ENCODE measurements around the gene SPDL1.

DNA sequence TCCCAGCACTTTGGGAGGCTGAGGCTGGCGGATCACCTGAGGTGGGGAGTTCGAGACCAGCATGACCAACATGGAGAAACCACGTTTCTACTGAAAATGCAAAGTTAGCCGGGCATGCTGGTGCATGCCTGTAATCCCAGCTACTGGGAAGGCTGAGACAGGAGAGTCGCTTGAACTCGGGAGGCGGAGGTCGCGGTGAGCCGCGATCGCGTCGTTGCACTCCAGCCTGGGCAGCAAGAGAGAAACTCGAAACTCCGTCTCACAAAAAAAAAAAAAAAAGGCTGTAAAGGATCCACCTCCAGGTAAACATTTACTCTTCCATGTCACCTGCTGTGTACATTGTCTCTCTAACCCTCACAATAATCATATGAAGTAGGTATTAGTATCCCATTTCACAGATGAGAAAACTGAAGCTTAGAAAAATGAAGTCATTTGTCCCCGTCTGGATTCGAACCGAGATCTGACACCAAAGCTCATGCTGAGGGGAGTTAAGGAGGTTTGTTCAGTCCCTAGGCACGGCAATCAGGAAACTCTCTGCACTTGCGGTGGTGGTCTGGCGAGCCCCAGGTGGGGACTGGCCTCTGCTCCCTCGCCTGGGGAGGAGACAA lies 53.0 kb downstream of the SPDL1 start:
- TF ChIP-seq, protein P1, sequence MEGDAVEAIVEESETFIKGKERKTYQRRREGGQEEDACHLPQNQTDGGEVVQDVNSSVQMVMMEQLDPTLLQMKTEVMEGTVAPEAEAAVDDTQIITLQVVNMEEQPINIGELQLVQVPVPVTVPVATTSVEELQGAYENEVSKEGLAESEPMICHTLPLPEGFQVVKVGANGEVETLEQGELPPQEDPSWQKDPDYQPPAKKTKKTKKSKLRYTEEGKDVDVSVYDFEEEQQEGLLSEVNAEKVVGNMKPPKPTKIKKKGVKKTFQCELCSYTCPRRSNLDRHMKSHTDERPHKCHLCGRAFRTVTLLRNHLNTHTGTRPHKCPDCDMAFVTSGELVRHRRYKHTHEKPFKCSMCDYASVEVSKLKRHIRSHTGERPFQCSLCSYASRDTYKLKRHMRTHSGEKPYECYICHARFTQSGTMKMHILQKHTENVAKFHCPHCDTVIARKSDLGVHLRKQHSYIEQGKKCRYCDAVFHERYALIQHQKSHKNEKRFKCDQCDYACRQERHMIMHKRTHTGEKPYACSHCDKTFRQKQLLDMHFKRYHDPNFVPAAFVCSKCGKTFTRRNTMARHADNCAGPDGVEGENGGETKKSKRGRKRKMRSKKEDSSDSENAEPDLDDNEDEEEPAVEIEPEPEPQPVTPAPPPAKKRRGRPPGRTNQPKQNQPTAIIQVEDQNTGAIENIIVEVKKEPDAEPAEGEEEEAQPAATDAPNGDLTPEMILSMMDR (IDR thresholded peaks at IDR 0.05; ENCODE audit: insufficient read depth, low read length, poor library complexity, severe bottlenecking): no peak
- no peak for TF ChIP-seq EZH2phosphoT487 (conservative IDR thresholded peaks at IDR 0.05; ENCODE audit: low read length)

Measured in SU-DHL-6 (cell line).